ENCODE data around the gene UNC93A. TPM values are rescaled to one million over a fixed set of nuclear protein-coding genes. Genes with fewer than 3 reads are reported as not detected.
"Not testable (repeated sequence)": the region's sequence is repeated elsewhere in the genome, so short reads cannot be mapped to it uniquely, and the experiment has no call there.

Gene UNC93A
- total and polyA plus RNA-seq, 2 donors = 2.8 TPM

DNA sequence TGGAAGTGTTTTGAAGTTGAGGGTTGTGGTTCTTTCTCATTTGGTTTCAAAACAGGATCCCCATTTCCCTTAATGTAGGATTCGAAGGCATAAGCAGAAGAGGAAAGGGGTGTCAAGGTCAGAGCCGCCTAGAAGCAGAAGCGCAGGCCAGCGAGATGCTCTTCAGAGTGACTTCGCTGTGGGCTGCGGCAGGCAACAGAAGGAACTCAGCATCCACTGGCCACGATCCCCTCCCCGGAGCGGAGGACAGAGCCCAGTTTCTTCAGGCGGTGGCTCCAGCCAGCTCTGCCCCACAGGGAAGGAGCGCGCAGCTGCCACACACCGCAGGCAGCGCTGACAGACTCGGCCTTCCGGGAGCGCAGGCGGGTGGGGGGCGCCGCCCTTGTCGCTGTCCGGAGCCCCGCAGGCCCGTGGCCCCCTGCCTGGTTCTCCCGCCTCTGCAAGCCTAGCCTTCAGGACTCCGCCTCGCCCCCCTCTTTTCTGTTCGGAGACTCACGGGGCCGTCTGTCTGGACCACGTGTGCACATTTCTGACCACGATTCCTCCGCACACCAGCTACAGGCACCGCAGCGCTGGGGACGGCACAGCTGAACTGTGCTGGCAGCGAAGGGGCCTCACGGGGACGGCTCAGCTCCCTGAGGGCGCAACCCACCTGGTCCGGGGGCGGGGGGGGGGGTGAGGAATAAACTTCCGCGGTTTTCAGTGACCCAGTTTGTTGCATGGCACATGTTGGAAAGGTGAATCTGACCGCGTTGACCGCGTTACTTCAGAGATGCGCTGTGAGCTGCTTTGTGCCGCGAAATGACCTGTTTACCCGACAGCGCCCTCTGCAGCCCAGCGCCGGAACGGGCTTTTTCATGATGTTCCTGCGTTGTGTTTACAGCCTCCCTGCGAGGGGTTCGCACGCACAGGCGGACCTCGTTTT, 59.9 kb downstream of the UNC93A start:
- DNase-seq (ENCODE audit: low read depth in 6 of 9, low spot score in 9 of 9) = peak; percentile 57 to 94 (median 88)
- WGBS = under 1% methylated on average over 62 of the region's 62 CpGs
- H3K4me3 ChIP-seq (ENCODE audit: low read length in 2 of 2) = peak overlapping the region; percentile 53 to 76

DNA sequence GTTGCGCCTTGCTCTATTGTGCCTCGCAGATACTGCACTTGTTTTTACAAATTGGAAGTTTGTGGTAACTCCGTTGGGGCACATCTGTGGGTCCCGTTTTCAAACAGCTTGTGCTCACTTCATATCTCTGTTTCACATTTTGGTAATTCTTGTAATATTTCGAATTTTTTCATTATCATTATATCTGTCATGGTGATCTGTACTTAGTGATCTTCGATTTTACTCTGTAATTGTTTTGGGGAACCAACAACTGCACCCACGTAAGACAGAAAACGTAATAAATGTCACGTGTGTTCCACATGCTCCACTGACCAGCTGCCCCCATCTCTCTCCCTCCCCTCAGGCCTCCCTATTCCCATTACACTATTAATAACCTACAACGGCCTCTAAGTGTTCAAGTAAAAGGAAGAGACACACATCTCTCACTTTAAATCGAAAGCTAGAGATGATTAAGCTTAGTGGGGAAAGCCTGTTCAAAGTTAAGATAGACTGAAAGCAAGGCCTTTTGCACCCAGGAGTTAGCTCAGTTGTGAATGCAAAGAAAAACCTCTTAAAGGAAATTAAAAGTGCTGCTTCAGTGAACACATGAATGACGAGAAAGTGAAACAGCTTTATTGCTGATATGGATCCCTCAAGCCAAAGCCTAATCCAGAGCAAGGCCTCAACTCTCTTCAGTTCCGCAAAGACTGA, 60.7 kb downstream of the UNC93A start:
- Histone ChIP-seq H3K4me1 (ENCODE audit: control insufficient read depth in 2 of 2, insufficient read depth in 2 of 2, low read length in 2 of 2) (peaks cover 9 to 22% of the 10 kb centered on the region in 2 donors), H3K36me3 (ENCODE audit: control insufficient read depth in 2 of 2, insufficient read depth in 2 of 2, low read length in 1 of 2) (no peaks in the 10 kb centered on the region), H3K27me3 (ENCODE audit: control insufficient read depth in 2 of 2, insufficient read depth in 1 of 2, low read length in 1 of 2) (peaks cover 0 to 27% of the 10 kb centered on the region in 2 donors), H3K4me3 (ENCODE audit: low read length in 2 of 2) (peak overlapping the region; percentile 53 to 76), H3K27ac (ENCODE audit: low read depth in 1 of 2, low read length in 1 of 2) (peak overlapping the region in 1 of 2 donors; percentile 33), H3K9me3 (ENCODE audit: control insufficient read depth in 2 of 2, insufficient read depth in 1 of 2, low read length in 1 of 2) (peaks cover 1 to 6% of the 10 kb centered on the region in 2 donors)
- WGBS = 60% methylated on average over 13 of the region's 13 CpGs
- no peak for DNase-seq (ENCODE audit: low read depth in 6 of 9, low spot score in 9 of 9)

More for the DNA sequence above, 59.9 kb downstream of the UNC93A start:
- Histone ChIP-seq H3K27ac (ENCODE audit: low read depth in 1 of 2, low read length in 1 of 2) (peak overlapping the region; percentile 49 to 90), H3K27me3 (ENCODE audit: control insufficient read depth in 2 of 2, insufficient read depth in 1 of 2, low read length in 1 of 2) (peaks cover 0 to 25% of the 10 kb centered on the region in 2 donors), H3K9me3 (ENCODE audit: control insufficient read depth in 2 of 2, insufficient read depth in 1 of 2, low read length in 1 of 2) (peaks cover 1 to 6% of the 10 kb centered on the region in 2 donors), H3K4me1 (ENCODE audit: control insufficient read depth in 2 of 2, insufficient read depth in 2 of 2, low read length in 2 of 2) (peaks cover 9 to 22% of the 10 kb centered on the region in 2 donors), H3K36me3 (ENCODE audit: control insufficient read depth in 2 of 2, insufficient read depth in 2 of 2, low read length in 1 of 2) (no peaks in the 10 kb centered on the region)

DNA sequence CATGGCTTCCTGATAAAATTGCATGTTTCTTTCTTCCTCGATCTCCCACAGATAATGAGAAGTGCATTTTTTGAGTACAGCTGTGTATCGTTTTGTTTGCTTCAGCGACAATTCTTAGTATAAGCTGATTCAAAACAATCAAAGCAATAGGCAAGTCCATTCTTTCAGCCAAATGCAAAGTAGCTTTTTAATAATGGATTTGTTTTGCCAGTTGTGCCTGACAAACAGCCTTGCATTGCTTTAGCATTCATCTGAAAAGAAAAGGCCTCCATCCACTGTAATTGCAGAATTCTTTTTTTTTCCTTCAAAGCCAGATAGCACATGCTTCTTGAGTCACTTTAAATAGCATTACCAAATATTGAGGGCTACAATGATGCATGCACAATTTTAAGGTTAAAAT, 65.8 kb downstream of the UNC93A start:
- DNase-seq (ENCODE audit: low read depth in 6 of 9, low spot score in 9 of 9) = no peak
- Histone ChIP-seq H3K9me3 (ENCODE audit: control insufficient read depth in 2 of 2, insufficient read depth in 1 of 2, low read length in 1 of 2) (peaks cover 1 to 6% of the 10 kb centered on the region in 2 donors), H3K36me3 (ENCODE audit: control insufficient read depth in 2 of 2, insufficient read depth in 2 of 2, low read length in 1 of 2) (no peaks in the 10 kb centered on the region), H3K4me3 (ENCODE audit: low read length in 2 of 2) (no peak overlapping the region), H3K27ac (ENCODE audit: low read depth in 1 of 2, low read length in 1 of 2) (no peak overlapping the region), H3K4me1 (ENCODE audit: control insufficient read depth in 2 of 2, insufficient read depth in 2 of 2, low read length in 2 of 2) (peaks cover 0 to under 1% of the 10 kb centered on the region in 2 donors), H3K27me3 (ENCODE audit: control insufficient read depth in 2 of 2, insufficient read depth in 1 of 2, low read length in 1 of 2) (peaks cover 0 to 4% of the 10 kb centered on the region in 2 donors)
- WGBS = 94% methylated on average over 3 of the region's 3 CpGs

DNA sequence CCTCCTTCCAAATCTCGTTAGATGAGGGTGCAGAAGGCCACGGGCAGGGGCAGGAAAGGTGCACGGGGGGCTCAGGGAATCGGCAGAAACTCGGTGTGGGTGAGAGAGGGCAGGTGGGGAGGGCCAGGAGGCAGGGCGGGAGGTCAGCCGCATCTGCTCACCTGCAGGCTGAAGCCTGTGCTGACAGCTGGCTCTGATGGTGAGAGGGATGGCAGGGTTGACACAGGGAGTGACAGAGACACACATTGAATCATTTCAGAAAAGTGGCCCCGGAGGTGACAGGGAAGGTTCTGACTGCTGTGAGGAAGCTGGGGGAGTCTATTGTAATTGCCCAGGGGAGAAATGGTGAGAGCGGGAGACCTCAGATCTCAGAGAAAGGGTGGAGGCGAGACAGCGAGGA, 67.3 kb downstream of the UNC93A start:
- H3K36me3 ChIP-seq (ENCODE audit: control insufficient read depth in 2 of 2, insufficient read depth in 2 of 2, low read length in 1 of 2); H3K4me3 ChIP-seq (ENCODE audit: low read length in 2 of 2); H3K4me1 ChIP-seq (ENCODE audit: control insufficient read depth in 2 of 2, insufficient read depth in 2 of 2, low read length in 2 of 2); H3K27me3 ChIP-seq (ENCODE audit: control insufficient read depth in 2 of 2, insufficient read depth in 1 of 2, low read length in 1 of 2); H3K9me3 ChIP-seq (ENCODE audit: control insufficient read depth in 2 of 2, insufficient read depth in 1 of 2, low read length in 1 of 2); H3K27ac ChIP-seq (ENCODE audit: low read depth in 1 of 2, low read length in 1 of 2); DNase-seq (ENCODE audit: low read depth in 6 of 9, low spot score in 9 of 9): not testable (repeated sequence)
- 85% methylated on average over 3 of the region's 11 CpGs for WGBS

DNA sequence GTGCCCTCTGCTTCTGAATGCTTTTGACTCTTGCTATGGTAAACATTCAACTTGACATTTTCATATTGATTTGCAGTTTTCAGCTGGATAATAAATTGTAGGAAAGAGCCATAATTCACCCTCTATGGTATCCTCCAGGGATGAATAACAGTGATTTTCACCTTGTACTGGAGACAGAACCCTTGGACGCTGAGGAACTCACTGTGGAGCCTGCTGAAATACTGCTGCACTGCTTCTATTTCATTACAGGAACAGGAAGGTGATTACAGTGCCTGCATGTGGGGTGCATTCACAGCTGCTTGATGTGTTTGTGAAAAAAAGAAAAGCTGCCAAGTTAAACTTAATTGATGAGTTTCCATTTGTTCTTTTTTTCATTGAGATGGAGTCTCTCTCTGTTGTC, 70.1 kb downstream of the UNC93A start:
- H3K9me3 ChIP-seq (ENCODE audit: control insufficient read depth in 2 of 2, insufficient read depth in 1 of 2, low read length in 1 of 2); H3K4me3 ChIP-seq (ENCODE audit: low read length in 2 of 2); H3K27me3 ChIP-seq (ENCODE audit: control insufficient read depth in 2 of 2, insufficient read depth in 1 of 2, low read length in 1 of 2); H3K27ac ChIP-seq (ENCODE audit: low read depth in 1 of 2, low read length in 1 of 2); H3K36me3 ChIP-seq (ENCODE audit: control insufficient read depth in 2 of 2, insufficient read depth in 2 of 2, low read length in 1 of 2); DNase-seq (ENCODE audit: low read depth in 6 of 9, low spot score in 9 of 9); H3K4me1 ChIP-seq (ENCODE audit: control insufficient read depth in 2 of 2, insufficient read depth in 2 of 2, low read length in 2 of 2): not testable (repeated sequence)
- 84% methylated on average over 1 of the region's 1 CpG for WGBS

Other genes with a start within 250 kb of the UNC93A start
- gene CCR6, start 168.2 kb upstream of the UNC93A start, total RNA-seq = 2.7 TPM
- 2.1 TPM for gene CCR6, start 168.2 kb upstream of the UNC93A start, polyA plus RNA-seq
- gene GPR31, start 133.3 kb upstream of the UNC93A start, total RNA-seq = 3.0 TPM
- 0.14 TPM for gene GPR31, start 133.3 kb upstream of the UNC93A start, polyA plus RNA-seq
- 0.05 TPM for gene TTLL2, start 33.8 kb downstream of the UNC93A start, total RNA-seq
- gene TTLL2, start 33.8 kb downstream of the UNC93A start, polyA plus RNA-seq = 0.14 TPM